ENCODE measurements around the gene MEAF6.
A peak's percentile ranks its signal among the peaks of the same experiment; 100 is the strongest.
"Not testable (repeated sequence)": the region's sequence is repeated elsewhere in the genome, so short reads cannot be mapped to it uniquely, and the experiment has no call there.

MEAF6 gene

GRCh38 chr1:37553598-37553926 is 39.0 kb upstream of the MEAF6 start:
- WGBS (ENCODE audit: extremely low coverage, insufficient coverage, low lambda C conversion rate) = no CpG with 5 or more reads among the region's 11 CpGs

GRCh38 chr1:37549341-37549740 is 34.8 kb upstream of the MEAF6 start:
- no CpG with 5 or more reads among the region's 6 CpGs for WGBS (ENCODE audit: extremely low coverage, insufficient coverage, low lambda C conversion rate)
- Histone ChIP-seq H3K18ac (ENCODE audit: low read length) (no peak overlapping the region), H3K27me3 (ENCODE audit: insufficient read depth, low read length, poor library complexity) (no peaks in the 10 kb centered on the region), H3K27ac (ENCODE audit: low read depth, low read length) (no peak overlapping the region), H2AK5ac (ENCODE audit: low read length) (no peak overlapping the region), H4K5ac (ENCODE audit: low read length) (no peak overlapping the region), H4K8ac (ENCODE audit: low read depth, low read length) (no peak overlapping the region), H2BK5ac (ENCODE audit: low read length) (no peak overlapping the region), H3K4ac (ENCODE audit: low read depth, low read length) (no peak overlapping the region), H3K4me1 (ENCODE audit: control insufficient read depth, low read depth, low read length) (peaks cover 1% of the 10 kb centered on the region), H3K9ac (ENCODE audit: low read length) (no peak overlapping the region), H3K56ac (ENCODE audit: low read length) (no peak overlapping the region), H3K79me2 (ENCODE audit: control insufficient read depth, insufficient read depth, low read length) (peaks cover 15% of the 10 kb centered on the region), H3K79me1 (ENCODE audit: low read length) (peaks cover 13% of the 10 kb centered on the region), H3K4me3 (ENCODE audit: low read length) (no peak overlapping the region), H2BK15ac (replicated peaks; ENCODE audit: low read depth) (no peak overlapping the region), H3K36me3 (ENCODE audit: control insufficient read depth, insufficient read depth, low read length) (peaks cover 3% of the 10 kb centered on the region), H2BK120ac (ENCODE audit: low read depth, low read length) (no peak overlapping the region), H3K23ac (ENCODE audit: low read length) (no peak overlapping the region), H3K4me2 (ENCODE audit: low read length) (no peak overlapping the region)
- no peak for DNase-seq

More at GRCh38 chr1:37553598-37553926, 39.0 kb upstream of the MEAF6 start:
- Histone ChIP-seq H3K27me3 (ENCODE audit: insufficient read depth, low read length, poor library complexity) (no peaks in the 10 kb centered on the region), H3K4ac (ENCODE audit: low read depth, low read length) (no peak overlapping the region), H3K36me3 (ENCODE audit: control insufficient read depth, insufficient read depth, low read length) (no peaks in the 10 kb centered on the region), H4K8ac (ENCODE audit: low read depth, low read length) (no peak overlapping the region), H4K5ac (ENCODE audit: low read length) (no peak overlapping the region), H2BK120ac (ENCODE audit: low read depth, low read length) (no peak overlapping the region), H2AK5ac (ENCODE audit: low read length) (no peak overlapping the region), H3K4me3 (ENCODE audit: low read length) (peak overlapping the region; percentile 97), H3K4me1 (ENCODE audit: control insufficient read depth, low read depth, low read length) (peaks cover 4% of the 10 kb centered on the region), H3K18ac (ENCODE audit: low read length) (no peak overlapping the region), H3K56ac (ENCODE audit: low read length) (peak overlapping the region; percentile 83), H3K4me2 (ENCODE audit: low read length) (peak overlapping the region; percentile 86), H2BK15ac (replicated peaks; ENCODE audit: low read depth) (no peak overlapping the region), H3K23ac (ENCODE audit: low read length) (peak overlapping the region; percentile 20), H3K9ac (ENCODE audit: low read length) (peak overlapping the region; percentile 72), H2BK5ac (ENCODE audit: low read length) (no peak overlapping the region), H3K79me1 (ENCODE audit: low read length) (peaks cover 13% of the 10 kb centered on the region), H3K79me2 (ENCODE audit: control insufficient read depth, insufficient read depth, low read length) (peaks cover 15% of the 10 kb centered on the region), H3K27ac (ENCODE audit: low read depth, low read length) (no peak overlapping the region)
- no peak for DNase-seq

GRCh38 chr1:37545019-37545418 is 30.5 kb upstream of the MEAF6 start:
- H3K4me2 ChIP-seq (ENCODE audit: low read length) = no peak overlapping the region
- no peak for DNase-seq
- no peaks in the 10 kb centered on the region for H3K79me1 ChIP-seq (ENCODE audit: low read length)
- H4K5ac ChIP-seq (ENCODE audit: low read length) = no peak overlapping the region
- peaks cover 4% of the 10 kb centered on the region for H3K36me3 ChIP-seq (ENCODE audit: control insufficient read depth, insufficient read depth, low read length)
- no peak overlapping the region for H3K23ac ChIP-seq (ENCODE audit: low read length)
- no peak overlapping the region for H3K4ac ChIP-seq (ENCODE audit: low read depth, low read length)
- no CpG with 5 or more reads among the region's 5 CpGs for WGBS (ENCODE audit: extremely low coverage, insufficient coverage, low lambda C conversion rate)
- no peak overlapping the region for H3K56ac ChIP-seq (ENCODE audit: low read length)
- no peak overlapping the region for H2BK15ac ChIP-seq (replicated peaks; ENCODE audit: low read depth)
- H4K8ac ChIP-seq (ENCODE audit: low read depth, low read length) = no peak overlapping the region
- H2BK5ac ChIP-seq (ENCODE audit: low read length) = no peak overlapping the region
- no peak overlapping the region for H3K27ac ChIP-seq (ENCODE audit: low read depth, low read length)
- H2BK120ac ChIP-seq (ENCODE audit: low read depth, low read length) = no peak overlapping the region
- no peaks in the 10 kb centered on the region for H3K4me1 ChIP-seq (ENCODE audit: control insufficient read depth, low read depth, low read length)
- no peak overlapping the region for H2AK5ac ChIP-seq (ENCODE audit: low read length)
- no peak overlapping the region for H3K4me3 ChIP-seq (ENCODE audit: low read length)
- H3K27me3 ChIP-seq (ENCODE audit: insufficient read depth, low read length, poor library complexity) = no peaks in the 10 kb centered on the region
- no peak overlapping the region for H3K9ac ChIP-seq (ENCODE audit: low read length)
- H3K18ac ChIP-seq (ENCODE audit: low read length) = no peak overlapping the region
- H3K79me2 ChIP-seq (ENCODE audit: control insufficient read depth, insufficient read depth, low read length) = no peaks in the 10 kb centered on the region

- H3K4me1 ChIP-seq (ENCODE audit: control insufficient read depth, low read depth, low read length) = no peaks in the 10 kb centered on the region
- H4K5ac ChIP-seq (ENCODE audit: low read length) = no peak overlapping the region
- H2BK5ac ChIP-seq (ENCODE audit: low read length) = no peak overlapping the region
- no peaks in the 10 kb centered on the region for H3K27me3 ChIP-seq (ENCODE audit: insufficient read depth, low read length, poor library complexity)
- H3K18ac ChIP-seq (ENCODE audit: low read length) = no peak overlapping the region
- no peaks in the 10 kb centered on the region for H3K79me1 ChIP-seq (ENCODE audit: low read length)
- no peak overlapping the region for H4K8ac ChIP-seq (ENCODE audit: low read depth, low read length)
- H2BK15ac ChIP-seq (replicated peaks; ENCODE audit: low read depth) = no peak overlapping the region
- no peak for DNase-seq
- H3K4me3 ChIP-seq (ENCODE audit: low read length) = no peak overlapping the region
- H3K56ac ChIP-seq (ENCODE audit: low read length) = no peak overlapping the region
- no CpG with 5 or more reads among the region's 21 CpGs for WGBS (ENCODE audit: extremely low coverage, insufficient coverage, low lambda C conversion rate)
- H3K36me3 ChIP-seq (ENCODE audit: control insufficient read depth, insufficient read depth, low read length) = peaks cover 6% of the 10 kb centered on the region
- H3K4ac ChIP-seq (ENCODE audit: low read depth, low read length) = no peak overlapping the region
- H3K79me2 ChIP-seq (ENCODE audit: control insufficient read depth, insufficient read depth, low read length) = no peaks in the 10 kb centered on the region
- no peak overlapping the region for H3K23ac ChIP-seq (ENCODE audit: low read length)
- H2BK120ac ChIP-seq (ENCODE audit: low read depth, low read length) = no peak overlapping the region
- no peak overlapping the region for H3K9ac ChIP-seq (ENCODE audit: low read length)
- H2AK5ac ChIP-seq (ENCODE audit: low read length) = no peak overlapping the region
- H3K27ac ChIP-seq (ENCODE audit: low read depth, low read length) = no peak overlapping the region
- H3K4me2 ChIP-seq (ENCODE audit: low read length) = no peak overlapping the region
Observed at GRCh38 chr1:37544530-37544929, 30.0 kb upstream of the MEAF6 start.

GRCh38 chr1:37540036-37540785 is 25.6 kb upstream of the MEAF6 start:
- H3K79me2 ChIP-seq (ENCODE audit: control insufficient read depth, insufficient read depth, low read length) = no peaks in the 10 kb centered on the region
- no peak for DNase-seq
- H3K56ac ChIP-seq (ENCODE audit: low read length) = no peak overlapping the region
- H3K4ac ChIP-seq (ENCODE audit: low read depth, low read length) = no peak overlapping the region
- no peak overlapping the region for H4K8ac ChIP-seq (ENCODE audit: low read depth, low read length)
- H3K79me1 ChIP-seq (ENCODE audit: low read length) = no peaks in the 10 kb centered on the region
- no CpG with 5 or more reads among the region's 30 CpGs for WGBS (ENCODE audit: extremely low coverage, insufficient coverage, low lambda C conversion rate)
- H3K27me3 ChIP-seq (ENCODE audit: insufficient read depth, low read length, poor library complexity) = no peaks in the 10 kb centered on the region
- no peak overlapping the region for H2BK120ac ChIP-seq (ENCODE audit: low read depth, low read length)
- H3K23ac ChIP-seq (ENCODE audit: low read length) = no peak overlapping the region
- H2BK15ac ChIP-seq (replicated peaks; ENCODE audit: low read depth) = no peak overlapping the region
- no peaks in the 10 kb centered on the region for H3K4me1 ChIP-seq (ENCODE audit: control insufficient read depth, low read depth, low read length)
- peaks cover 17% of the 10 kb centered on the region for H3K36me3 ChIP-seq (ENCODE audit: control insufficient read depth, insufficient read depth, low read length)
- H2AK5ac ChIP-seq (ENCODE audit: low read length) = no peak overlapping the region
- H4K5ac ChIP-seq (ENCODE audit: low read length) = no peak overlapping the region
- H3K4me3 ChIP-seq (ENCODE audit: low read length) = no peak overlapping the region
- no peak overlapping the region for H3K9ac ChIP-seq (ENCODE audit: low read length)
- no peak overlapping the region for H3K18ac ChIP-seq (ENCODE audit: low read length)
- no peak overlapping the region for H3K4me2 ChIP-seq (ENCODE audit: low read length)
- no peak overlapping the region for H3K27ac ChIP-seq (ENCODE audit: low read depth, low read length)
- no peak overlapping the region for H2BK5ac ChIP-seq (ENCODE audit: low read length)

GRCh38 chr1:37539154-37539553 is 24.6 kb upstream of the MEAF6 start:
- H3K4me1 ChIP-seq (ENCODE audit: control insufficient read depth, low read depth, low read length); H2BK5ac ChIP-seq (ENCODE audit: low read length); H4K8ac ChIP-seq (ENCODE audit: low read depth, low read length); DNase-seq; H3K56ac ChIP-seq (ENCODE audit: low read length); H4K5ac ChIP-seq (ENCODE audit: low read length); H3K23ac ChIP-seq (ENCODE audit: low read length); H3K18ac ChIP-seq (ENCODE audit: low read length); H3K4me3 ChIP-seq (ENCODE audit: low read length); H2BK15ac ChIP-seq (replicated peaks; ENCODE audit: low read depth); H3K27ac ChIP-seq (ENCODE audit: low read depth, low read length); H3K79me1 ChIP-seq (ENCODE audit: low read length); H2AK5ac ChIP-seq (ENCODE audit: low read length); H2BK120ac ChIP-seq (ENCODE audit: low read depth, low read length); H3K9ac ChIP-seq (ENCODE audit: low read length); H3K27me3 ChIP-seq (ENCODE audit: insufficient read depth, low read length, poor library complexity); H3K4me2 ChIP-seq (ENCODE audit: low read length); H3K4ac ChIP-seq (ENCODE audit: low read depth, low read length); H3K79me2 ChIP-seq (ENCODE audit: control insufficient read depth, insufficient read depth, low read length): not testable (repeated sequence)
- WGBS (ENCODE audit: extremely low coverage, insufficient coverage, low lambda C conversion rate) = no CpG with 5 or more reads among the region's 10 CpGs
- peaks cover 14% of the 10 kb centered on the region for H3K36me3 ChIP-seq (ENCODE audit: control insufficient read depth, insufficient read depth, low read length)

All from mesendoderm (in vitro differentiated cells).